Activated T-helper 9 cell treated with anti-CD3 and anti-CD28 coated beads, Interleukin-2, amount 50 U/mL, for 16 hours (primary cell): Measurements from ENCODE around the gene GNL3.

Source experiments
- DNase-seq: peaks from one replicate; pipeline ENCODE4 v3.0.0-alpha.2; 2020; ENCODE audit warnings: low read depth

GNL3 gene

GRCh38 chr3:52689151-52689550 is 3.3 kb downstream of the GNL3 start:
- no peak for DNase-seq

DNA sequence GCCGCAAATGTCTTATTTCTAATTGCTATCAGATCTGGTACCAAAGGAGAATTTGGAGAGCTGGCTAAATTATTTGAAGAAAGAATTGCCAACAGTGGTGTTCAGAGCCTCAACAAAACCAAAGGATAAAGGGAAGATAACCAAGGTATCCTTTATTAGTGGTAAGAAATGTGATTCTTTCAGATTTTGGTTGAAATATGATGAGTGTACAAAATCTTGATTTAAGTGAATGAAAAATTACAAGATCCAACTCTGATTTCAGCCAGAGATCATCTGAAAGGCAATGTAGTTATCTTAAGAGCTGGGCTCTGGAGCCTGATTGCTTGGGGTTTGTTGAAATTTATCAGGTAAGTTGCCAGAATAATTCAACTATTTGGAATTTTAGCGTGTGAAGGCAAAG is 4.7 kb downstream of the GNL3 start:
- no peak for DNase-seq

DNA sequence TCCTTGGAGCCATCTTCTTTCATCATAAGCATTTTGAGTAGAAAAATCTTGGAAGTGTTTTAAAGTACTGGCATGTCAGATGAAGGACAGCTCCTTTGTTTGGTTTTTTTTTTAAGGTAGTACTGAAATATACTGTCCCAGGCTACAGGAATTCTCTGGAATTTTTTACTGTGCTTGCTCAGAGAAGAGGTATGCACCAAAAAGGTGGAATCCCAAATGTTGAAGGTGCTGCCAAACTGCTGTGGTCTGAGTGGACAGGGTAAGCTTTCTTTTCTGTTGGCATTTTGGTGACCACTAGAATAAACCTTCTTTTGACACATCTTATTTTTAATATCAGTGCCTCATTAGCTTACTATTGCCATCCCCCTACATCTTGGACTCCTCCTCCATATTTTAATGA is 7.2 kb downstream of the GNL3 start:
- no peak for DNase-seq

DNA sequence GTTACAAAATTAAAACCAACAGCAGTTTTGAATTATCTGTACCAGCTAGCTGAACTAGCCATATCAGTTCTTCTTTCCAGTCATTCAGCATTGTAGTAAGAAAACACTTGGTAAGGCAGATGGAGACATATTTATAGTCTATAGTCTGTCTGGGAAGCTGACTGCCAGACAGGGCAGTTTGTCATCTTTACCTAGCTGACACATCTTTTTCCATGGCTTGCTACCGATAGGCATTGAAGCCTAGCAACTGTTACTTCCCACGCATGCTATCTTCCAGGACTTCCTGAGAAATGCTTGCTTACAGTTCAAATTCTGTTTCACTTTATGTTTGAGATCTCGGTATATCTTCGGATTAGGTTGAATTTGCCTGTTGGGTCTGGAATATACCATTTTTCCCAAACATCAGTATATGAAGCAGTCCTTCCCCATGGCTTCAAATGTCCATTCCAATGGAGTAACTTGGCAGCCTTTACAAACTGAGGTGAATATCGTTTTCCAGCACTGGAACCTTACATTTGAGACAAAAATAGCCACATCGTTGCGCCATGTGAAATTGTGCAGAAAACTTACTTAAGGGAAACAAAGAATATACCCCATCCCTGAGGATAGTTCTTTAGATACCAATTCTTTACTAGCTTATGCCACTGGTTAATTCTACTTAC is 8.8 kb downstream of the GNL3 start:
- no peak for DNase-seq

DNA sequence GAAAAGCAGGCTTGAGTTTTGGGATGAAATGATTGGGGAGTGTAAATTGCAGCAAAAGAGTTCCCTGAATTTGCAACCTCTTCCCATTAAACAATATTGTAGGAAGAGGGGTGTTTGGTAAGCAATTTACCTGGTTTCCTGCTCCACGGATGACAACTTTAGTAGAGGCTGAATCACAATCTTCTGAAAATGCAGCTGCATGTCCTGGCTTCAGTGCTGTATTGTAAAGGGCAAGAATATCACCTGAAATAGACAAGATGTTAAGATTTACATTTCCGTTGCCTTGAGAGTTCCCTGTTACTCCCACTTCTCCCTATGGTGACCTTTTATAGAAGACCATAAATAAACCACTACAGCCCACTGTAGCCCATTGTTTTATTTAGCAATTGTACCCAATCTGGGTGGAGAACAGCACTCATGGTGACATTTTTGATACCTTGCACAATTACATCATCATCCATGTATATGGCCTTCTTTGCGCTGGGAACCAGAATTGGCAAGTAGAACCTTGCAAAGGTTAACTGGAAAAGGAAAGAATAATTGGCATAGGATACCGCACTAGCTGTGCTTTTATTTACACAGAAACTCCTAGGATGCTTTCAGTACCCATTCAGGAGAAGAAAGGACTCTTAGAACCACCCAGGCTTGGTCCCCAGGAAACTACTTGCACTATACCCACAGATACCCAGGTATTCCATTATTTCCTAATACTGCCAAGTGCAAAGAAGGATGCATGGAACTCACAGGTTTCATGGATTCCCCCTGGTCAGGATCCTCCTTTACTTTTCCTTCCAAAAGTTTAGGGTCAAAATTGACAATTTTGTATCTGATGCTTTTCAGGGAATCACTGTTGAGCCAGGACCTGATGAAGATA is 10.2 kb downstream of the GNL3 start:
- DNase-seq, result no peak

DNA sequence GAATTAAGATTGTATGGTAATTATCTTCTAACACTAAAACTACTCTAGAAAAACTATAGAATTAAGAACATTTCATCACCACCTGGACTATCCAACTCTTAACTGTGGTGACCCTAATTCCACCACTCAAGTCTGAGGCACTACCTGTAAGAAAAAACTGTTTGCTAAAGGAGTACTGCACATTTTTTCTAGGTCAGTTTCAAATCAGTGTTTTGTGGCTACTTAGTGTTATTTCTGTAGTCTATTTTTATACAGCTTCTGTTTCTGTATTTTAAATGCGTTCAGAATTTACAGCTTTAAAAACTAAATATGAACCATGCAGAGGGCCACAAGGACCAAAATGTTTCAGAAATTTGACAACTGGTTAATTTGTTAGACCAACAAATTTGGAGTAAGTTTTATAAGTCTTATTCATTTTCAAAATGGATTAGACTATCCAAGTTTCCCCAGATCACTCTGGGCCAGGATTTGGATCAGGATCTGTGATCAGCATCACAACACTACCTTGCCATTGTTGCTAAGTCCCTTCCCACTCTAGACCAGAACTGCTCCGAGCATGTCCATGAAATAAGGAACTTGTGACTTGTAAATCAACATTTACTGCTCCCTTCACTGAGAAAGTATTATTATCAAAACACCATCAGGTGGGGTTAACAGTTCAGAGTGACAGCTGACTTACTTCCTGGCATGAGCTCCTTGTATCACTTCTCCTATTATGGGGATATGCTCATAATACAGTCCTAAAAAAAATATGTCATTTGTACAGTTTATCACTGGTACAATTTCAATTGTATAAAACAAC is 11.2 kb downstream of the GNL3 start:
- no peak for DNase-seq

DNA sequence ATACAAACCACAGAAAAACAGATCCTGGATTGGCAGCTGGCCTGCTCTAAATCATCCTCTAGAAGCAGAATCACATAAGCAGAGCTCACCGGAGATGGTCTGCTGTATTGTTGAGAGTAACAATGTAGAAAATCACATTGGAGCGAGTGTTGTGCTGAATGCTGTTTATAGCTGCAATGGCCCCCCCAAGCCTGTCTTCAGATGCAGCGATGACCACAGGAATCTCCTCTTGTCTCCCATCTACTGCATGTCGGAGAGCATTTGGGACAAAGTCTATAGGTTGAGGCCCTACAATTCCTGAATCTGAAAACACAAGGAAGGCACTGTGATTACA is 11.8 kb downstream of the GNL3 start:
- no peak for DNase-seq

- no peak for DNase-seq
Observed at GRCh38 chr3:52703341-52703740, 17.5 kb downstream of the GNL3 start.

DNA sequence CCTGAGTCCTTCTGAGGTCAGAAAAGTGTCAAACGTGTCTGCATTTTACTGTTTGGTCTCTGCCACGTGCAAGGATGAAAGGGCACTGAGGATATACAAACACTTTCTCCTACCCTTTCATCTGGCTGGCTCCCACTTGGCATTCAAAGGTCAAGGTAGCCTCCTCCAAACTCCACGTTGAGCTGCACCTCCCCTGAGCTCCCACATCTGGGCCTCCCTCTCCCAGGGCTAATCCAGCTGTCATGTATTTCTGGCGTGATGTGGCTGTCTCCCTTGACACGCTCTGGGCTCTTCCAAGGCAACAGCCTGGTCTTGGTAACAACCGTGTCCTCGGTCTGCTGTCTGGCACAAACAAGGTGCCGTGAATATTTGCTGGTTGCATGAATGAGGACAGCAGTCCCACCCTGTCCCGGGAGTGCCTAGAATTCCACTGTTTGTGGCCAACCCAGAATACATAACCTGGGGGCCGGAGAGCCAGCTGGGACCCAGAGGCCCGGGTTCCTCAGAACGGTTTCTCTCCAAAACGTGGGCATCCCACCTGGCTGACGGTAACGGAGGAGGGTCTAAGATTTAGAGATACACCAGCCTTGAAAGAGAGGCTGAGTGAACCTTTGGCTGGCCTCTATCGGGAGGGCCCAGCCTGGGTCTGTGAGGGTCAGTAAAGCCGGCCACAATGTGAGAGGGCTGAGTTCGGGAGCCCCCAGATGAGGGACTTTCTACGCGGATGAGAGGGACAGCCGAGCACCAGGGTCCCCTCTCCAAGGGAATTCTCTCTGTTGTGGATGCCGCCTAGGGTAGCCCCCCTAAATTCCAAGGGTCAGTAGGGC is 19.0 kb downstream of the GNL3 start:
- no peak for DNase-seq

- no peak for DNase-seq
Observed at GRCh38 chr3:52705438-52705687, 19.5 kb downstream of the GNL3 start.

- DNase-seq, result peak; percentile 80
Observed at GRCh38 chr3:52705688-52706686, 20.2 kb downstream of the GNL3 start, which contains the start of the genes GLT8D1 and SPCS1. GLT8D1 (minus strand) TSS chr3:52705791; CDS start chr3:52700460, 5,331 bp downstream. SPCS1 (plus strand) TSS chr3:52706106; CDS start chr3:52706247, 141 bp downstream.

GRCh38 chr3:52707585-52707984 is 21.8 kb downstream of the GNL3 start:
- no peak for DNase-seq

- no peak for DNase-seq
Observed at GRCh38 chr3:52710512-52710911, 24.7 kb downstream of the GNL3 start.

- no peak for DNase-seq
Observed at GRCh38 chr3:52712291-52713212, 26.7 kb downstream of the GNL3 start.

DNA sequence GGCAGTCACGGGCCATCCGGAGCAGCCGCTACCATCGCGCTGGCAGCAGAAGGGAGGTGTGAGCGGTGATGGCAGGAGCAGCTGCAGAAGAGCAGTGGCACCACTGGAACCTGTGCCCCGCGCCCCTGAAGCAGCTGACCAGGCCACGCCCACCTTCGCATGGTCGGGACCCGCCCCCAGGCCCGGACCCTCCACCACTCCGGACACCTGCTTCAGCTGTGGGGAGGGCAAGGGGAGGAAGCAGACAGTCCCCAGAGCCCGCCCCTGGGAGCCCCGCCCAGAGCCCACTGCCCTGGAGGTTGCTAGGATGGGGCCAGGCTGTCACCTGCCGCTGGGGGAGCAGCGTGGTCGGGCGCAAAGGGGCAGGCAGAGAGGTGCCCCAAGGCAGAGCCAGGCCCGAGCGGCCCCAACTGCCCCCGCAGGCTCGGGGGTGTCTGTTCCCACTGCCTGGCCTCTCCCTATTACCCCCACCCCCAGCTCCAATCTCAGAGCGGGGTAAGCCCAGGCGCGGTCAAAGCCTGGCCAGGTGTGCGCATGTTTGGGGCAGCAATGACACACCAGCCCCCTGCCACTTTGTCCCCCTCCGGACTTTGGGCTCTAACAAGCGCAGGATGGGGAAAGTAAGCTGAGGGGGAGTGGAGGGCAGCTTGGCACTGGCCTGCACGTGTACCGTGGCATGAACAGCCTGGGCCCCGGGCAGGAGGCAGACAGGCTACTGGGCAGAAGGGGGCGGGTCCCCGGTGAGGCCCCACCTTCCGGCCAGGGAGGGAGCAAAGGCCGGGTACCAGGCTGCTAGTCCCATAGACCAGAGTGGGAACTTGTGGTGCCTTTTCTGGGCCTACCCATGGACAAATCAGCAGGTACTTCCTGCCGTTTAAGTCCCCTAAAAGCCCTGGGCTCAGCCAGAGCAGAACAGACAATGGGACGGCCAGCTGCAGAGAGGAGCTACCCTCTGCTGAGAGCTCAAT is 28.8 kb downstream of the GNL3 start:
- DNase-seq, result no peak

- no peak for DNase-seq
Observed at GRCh38 chr3:52715714-52716305, 30.0 kb downstream of the GNL3 start.

DNA sequence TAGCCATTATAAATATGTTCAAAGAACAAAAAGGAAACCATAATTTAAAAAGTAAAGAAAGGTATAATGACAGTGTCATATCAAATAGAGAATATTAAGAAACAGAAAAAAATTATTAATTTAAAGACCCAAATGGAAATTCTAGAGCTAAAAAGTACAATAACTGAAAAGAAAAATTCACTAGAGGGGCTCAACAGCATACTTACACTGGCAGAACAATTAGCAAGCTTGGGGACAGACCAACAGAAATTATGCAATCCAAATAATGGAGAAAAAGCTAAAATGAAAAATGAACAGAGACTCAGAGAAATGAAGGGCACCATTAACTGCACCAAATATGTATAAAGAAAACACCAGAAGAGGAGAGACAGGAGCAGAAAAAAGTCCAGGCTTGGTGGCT is 33.8 kb downstream of the GNL3 start:
- DNase-seq, result no peak
